Activated naive CD4-positive, alpha-beta T cell treated with anti-CD3 and anti-CD28 coated beads for 36 hours (primary cell): ENCODE measurements around the gene ATP5MG. TPM values are rescaled to one million over a fixed set of nuclear protein-coding genes. Genes with fewer than 3 reads are reported as not detected.
A peak's percentile ranks its signal among the peaks of the same experiment; 100 is the strongest.

Experiments
- CTCF ChIA-PET: fragments of 350-600 bp; sonication (Branson Sonifier 250); formaldehyde crosslinking; loops from one replicate; lab custom pipeline; 2021; ENCODE audit warnings: antibody characterized with exemption; lab: Charles Lee
- DNase-seq: peaks from one replicate; pipeline ENCODE4 v3.0.0-alpha.2; 2020
- H3K27ac Mint-ChIP-seq: one replicate; pipeline ENCODE4 v1.8.0; 2021; ENCODE audit warnings: mild to moderate bottlenecking, mixed read lengths
- H3K27me3 Mint-ChIP-seq: one replicate; pipeline ENCODE4 v1.8.0; 2021; ENCODE audit warnings: low read depth, mixed read lengths
- H3K36me3 Mint-ChIP-seq: one replicate; pipeline ENCODE4 v1.8.0; 2021; ENCODE audit warnings: low read depth, mixed read lengths
- H3K4me1 Mint-ChIP-seq: one replicate; pipeline ENCODE4 v1.8.0; 2021; ENCODE audit warnings: low read depth, mixed read lengths
- H3K4me3 Mint-ChIP-seq: one replicate; pipeline ENCODE4 v1.8.0; 2021; ENCODE audit warnings: mild to moderate bottlenecking, moderate library complexity, mixed read lengths
- H3K9me3 Mint-ChIP-seq: one replicate; pipeline ENCODE4 v1.8.0; 2021; ENCODE audit warnings: mixed read lengths
- intact Hi-C: fragments of 100-400 bp; cut with micrococcal nuclease; formaldehyde crosslinking; loops from one replicate; pipeline ENCODE4 v1.15.1; 2023
- total RNA-seq, 2 experiments: library from RNA; stranded (reverse); gene quantifications; one replicate each; pipeline ENCODE4 v1.2.3, GENCODE V29; 2021

The ATP5MG gene
- total RNA-seq, 2 experiments from 2014 or later, result 279 to 284 TPM

DNA sequence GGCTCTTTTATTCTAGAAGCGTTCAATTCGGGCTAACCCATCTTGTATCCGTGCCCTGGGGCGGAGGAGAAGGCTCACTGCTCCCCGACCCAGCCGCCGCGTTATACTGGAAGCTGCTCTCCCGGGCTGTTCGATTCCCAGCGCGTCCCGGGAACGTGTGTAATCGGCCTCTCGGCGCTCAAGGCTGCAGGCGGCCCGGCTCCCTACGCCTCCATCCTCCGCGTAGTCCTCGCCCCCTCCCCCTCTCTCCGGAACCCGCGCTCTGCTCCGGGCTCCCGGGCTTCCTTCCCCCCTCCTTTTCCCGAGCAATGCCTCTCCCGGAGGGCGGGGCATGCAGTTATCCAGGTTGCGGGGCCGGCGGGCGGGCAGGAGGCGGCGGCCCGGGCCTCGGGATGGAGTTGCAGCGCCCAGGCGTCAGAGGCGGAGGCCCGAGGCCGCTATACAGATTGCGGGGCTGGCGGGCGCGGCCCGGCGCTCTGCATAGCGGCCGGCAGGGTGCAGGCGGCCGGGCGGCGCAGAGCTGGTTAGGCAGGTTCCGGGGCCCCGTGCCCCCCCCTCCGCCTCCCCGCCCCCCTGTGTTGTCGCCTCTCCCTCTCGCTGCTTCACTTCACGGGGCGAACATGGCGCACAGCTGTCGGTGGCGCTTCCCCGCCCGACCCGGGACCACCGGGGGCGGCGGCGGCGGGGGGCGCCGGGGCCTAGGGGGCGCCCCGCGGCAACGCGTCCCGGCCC lies 34.7 kb downstream of the ATP5MG start, which contains the start of gene KMT2A:
Gene KMT2A, plus strand, starts transcription at position 600 of the 732 bp plus-strand sequence. Its CDS starts 21 bp downstream, at position 621.
- H3K4me1 Mint-ChIP-seq, result peaks cover 28% of the 10 kb centered on the region
- H3K27ac Mint-ChIP-seq, result peak within 1 kb of the TSS; percentile 98
- peaks cover 13% of the 10 kb centered on the region for H3K36me3 Mint-ChIP-seq
- peak within 1 kb of the TSS; percentile 90 for H3K4me3 Mint-ChIP-seq
- CTCF ChIA-PET, result interaction anchor here (0.5 to 2.2 kb wide), 7 partner anchors 22 to 238 kb away, joined by 3 to 9 read pairs (median 4); no protein-coding TSS in a partner anchor
- H3K9me3 Mint-ChIP-seq, result no peaks in the 10 kb centered on the region
- intact Hi-C loops, result loop anchor here (1.0 to 10.0 kb wide), 9 partner anchors 35 to 621 kb away; partner anchors contain the start of genes ATP5MG, BCL9L and UBE4A
- no peaks in the 10 kb centered on the region for H3K27me3 Mint-ChIP-seq
- peak; percentile 95 for DNase-seq

DNA sequence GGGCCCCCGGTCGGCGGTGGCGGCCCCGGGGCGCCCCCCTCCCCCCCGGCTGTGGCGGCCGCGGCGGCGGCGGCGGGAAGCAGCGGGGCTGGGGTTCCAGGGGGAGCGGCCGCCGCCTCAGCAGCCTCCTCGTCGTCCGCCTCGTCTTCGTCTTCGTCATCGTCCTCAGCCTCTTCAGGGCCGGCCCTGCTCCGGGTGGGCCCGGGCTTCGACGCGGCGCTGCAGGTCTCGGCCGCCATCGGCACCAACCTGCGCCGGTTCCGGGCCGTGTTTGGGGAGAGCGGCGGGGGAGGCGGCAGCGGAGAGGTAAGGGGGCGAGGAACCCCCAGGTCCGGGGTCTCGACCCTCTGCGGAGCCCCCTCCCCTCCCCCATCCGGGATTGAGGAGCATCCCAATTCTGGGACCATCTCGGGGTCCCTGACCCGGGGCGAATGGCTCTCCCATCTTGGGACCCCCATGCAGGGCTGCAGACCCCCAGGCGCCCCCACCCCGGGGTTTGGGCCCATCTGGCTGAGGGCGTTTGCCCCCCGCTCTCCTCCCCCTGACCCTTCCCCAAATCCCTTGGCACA lies 35.3 kb downstream of the ATP5MG start:
- no peaks in the 10 kb centered on the region for H3K27me3 Mint-ChIP-seq
- intact Hi-C loops, result loop anchor here (1.0 to 10.0 kb wide), 11 partner anchors 35 to 622 kb away; partner anchors contain the start of genes ATP5MG, BCL9L, CD3D and UBE4A
- CTCF ChIA-PET, result no interaction called here
- peak overlapping the region; percentile 88 for H3K4me3 Mint-ChIP-seq
- no peaks in the 10 kb centered on the region for H3K9me3 Mint-ChIP-seq
- H3K27ac Mint-ChIP-seq, result peak overlapping the region; percentile 98
- H3K36me3 Mint-ChIP-seq, result peaks cover 14% of the 10 kb centered on the region
- H3K4me1 Mint-ChIP-seq, result peaks cover 35% of the 10 kb centered on the region
- DNase-seq, result peak; percentile 55

DNA sequence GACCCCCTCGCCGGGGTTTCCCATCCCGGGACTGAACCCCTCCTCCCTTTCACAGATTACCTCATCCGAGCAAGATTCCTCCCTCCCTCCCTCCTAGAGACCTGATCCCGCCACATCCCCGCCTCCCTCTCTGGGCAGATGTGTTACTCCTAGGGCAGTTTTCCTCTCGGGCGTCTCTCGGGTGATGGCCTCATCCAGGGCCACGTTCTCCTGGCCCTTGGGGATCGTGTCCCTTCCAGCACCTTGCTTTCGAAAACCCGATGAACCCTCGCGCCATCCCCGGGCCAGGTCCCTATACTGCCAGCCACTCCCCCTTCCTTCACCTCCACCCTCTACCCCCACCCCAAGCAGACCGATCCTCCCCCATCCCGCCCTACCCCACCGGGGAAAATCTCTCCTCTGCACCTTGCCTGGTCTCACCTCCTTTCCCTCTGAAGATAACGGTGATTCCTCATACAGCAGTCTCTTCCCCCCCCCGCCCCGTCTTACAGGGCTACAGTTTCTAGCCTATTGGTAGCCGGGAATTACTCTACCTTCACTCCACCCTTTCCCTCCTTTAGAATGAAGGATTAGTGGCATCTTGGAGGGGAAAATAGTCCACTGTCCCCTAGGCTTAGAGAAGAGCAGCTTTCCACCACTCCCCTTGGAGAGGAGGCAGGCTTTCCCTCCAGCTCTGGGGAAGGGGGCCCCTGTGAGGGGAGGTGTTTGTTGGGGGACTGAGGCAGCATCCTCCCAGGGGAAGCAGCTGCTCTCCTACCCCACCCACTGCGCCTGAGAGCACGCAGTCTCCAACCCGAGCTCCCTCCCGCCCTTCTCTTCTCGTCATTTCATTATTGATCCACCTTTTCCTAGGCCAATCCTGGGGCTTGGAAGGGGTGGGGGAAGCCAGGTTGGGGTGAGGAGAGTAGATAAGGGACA lies 36.1 kb downstream of the ATP5MG start:
- DNase-seq, result peak; percentile 74
- intact Hi-C loops, result loop anchor here (1.0 to 10.0 kb wide), 11 partner anchors 25 to 623 kb away; partner anchors contain the start of genes BCL9L, CD3D and CD3E
- H3K9me3 Mint-ChIP-seq, result no peaks in the 10 kb centered on the region
- H3K27me3 Mint-ChIP-seq, result no peaks in the 10 kb centered on the region
- CTCF ChIA-PET, result no interaction called here
- peaks cover 14% of the 10 kb centered on the region for H3K36me3 Mint-ChIP-seq
- peak overlapping the region; percentile 98 for H3K27ac Mint-ChIP-seq
- peak overlapping the region; percentile 88 for H3K4me3 Mint-ChIP-seq
- H3K4me1 Mint-ChIP-seq, result peaks cover 42% of the 10 kb centered on the region

DNA sequence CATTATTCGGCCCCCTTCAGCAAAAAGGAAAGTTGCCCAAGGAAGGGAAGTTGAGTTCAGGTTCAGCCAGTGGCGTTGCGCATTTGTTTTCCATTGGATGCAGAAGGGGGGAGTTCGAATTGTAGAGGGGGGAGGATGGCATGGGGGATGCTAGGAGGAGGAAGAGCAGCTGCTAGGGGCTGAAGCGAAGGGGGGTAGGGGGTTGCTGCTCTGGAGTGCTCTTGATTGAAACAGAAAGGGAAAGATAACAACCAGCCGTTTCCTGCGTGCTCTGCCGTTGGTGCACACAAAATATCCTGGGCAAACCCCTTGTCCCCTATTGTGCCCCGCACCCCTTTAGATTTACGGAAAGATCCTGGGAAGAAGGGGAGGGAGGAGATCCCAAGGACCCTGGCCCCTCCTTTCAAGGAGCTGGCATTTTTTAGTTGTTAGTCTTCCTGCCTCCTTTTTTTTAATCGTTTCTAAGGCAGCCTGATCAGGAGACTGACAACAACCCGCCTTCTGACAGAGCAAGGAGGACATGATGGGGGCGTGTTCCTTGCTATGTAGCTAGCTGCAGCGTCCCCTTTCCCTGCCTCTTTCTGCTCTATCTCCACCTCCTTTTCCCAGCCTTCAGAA lies 37.0 kb downstream of the ATP5MG start:
- H3K27ac Mint-ChIP-seq, result peak overlapping the region; percentile 98
- peaks cover 14% of the 10 kb centered on the region for H3K36me3 Mint-ChIP-seq
- CTCF ChIA-PET, result interaction anchor here (0.7 to 1.6 kb wide), 2 partner anchors 10 to 97 kb away, joined by 5 to 6 read pairs; no protein-coding TSS in a partner anchor
- DNase-seq, result peak; percentile 71
- H3K27me3 Mint-ChIP-seq, result no peaks in the 10 kb centered on the region
- intact Hi-C loops, result loop anchor here (1.0 to 10.0 kb wide), 7 partner anchors 24 to 489 kb away; partner anchors contain the start of genes BCL9L and CD3E
- H3K9me3 Mint-ChIP-seq, result no peaks in the 10 kb centered on the region
- H3K4me1 Mint-ChIP-seq, result peaks cover 52% of the 10 kb centered on the region
- peak overlapping the region; percentile 88 for H3K4me3 Mint-ChIP-seq

DNA sequence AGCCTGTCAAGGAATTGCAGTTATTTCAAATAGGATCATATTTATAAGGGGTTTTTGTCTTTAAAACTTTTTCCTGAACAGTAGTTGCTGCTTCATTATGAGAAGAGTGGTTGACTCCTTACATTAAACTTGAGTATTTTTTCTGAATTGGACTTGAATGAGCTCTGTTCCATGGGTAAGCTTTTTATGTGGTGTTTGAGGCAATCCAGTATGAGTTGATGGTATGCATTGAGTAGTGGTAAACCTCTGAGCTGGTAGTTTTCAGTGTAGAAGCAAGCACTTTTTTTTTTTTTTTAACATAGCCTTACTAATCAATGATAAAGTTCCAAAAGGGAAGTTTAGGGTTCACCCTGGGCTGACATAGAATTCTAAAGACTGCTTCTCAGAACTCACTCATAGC lies 38.2 kb downstream of the ATP5MG start:
- H3K27me3 Mint-ChIP-seq, result no peaks in the 10 kb centered on the region
- H3K36me3 Mint-ChIP-seq, result peaks cover 16% of the 10 kb centered on the region
- H3K4me1 Mint-ChIP-seq, result peaks cover 60% of the 10 kb centered on the region
- no peaks in the 10 kb centered on the region for H3K9me3 Mint-ChIP-seq
- no peak for DNase-seq
- CTCF ChIA-PET, result interaction anchor here (0.5 to 1.6 kb wide), 3 partner anchors 9 to 47 kb away, joined by 3 to 6 read pairs (median 4); no protein-coding TSS in a partner anchor
- peak overlapping the region; percentile 88 for H3K4me3 Mint-ChIP-seq
- intact Hi-C loops, result loop anchor here (1.0 to 10.0 kb wide), 8 partner anchors 9 to 488 kb away; partner anchors contain the start of genes BCL9L, CD3E and IL10RA
- peak overlapping the region; percentile 98 for H3K27ac Mint-ChIP-seq

DNA sequence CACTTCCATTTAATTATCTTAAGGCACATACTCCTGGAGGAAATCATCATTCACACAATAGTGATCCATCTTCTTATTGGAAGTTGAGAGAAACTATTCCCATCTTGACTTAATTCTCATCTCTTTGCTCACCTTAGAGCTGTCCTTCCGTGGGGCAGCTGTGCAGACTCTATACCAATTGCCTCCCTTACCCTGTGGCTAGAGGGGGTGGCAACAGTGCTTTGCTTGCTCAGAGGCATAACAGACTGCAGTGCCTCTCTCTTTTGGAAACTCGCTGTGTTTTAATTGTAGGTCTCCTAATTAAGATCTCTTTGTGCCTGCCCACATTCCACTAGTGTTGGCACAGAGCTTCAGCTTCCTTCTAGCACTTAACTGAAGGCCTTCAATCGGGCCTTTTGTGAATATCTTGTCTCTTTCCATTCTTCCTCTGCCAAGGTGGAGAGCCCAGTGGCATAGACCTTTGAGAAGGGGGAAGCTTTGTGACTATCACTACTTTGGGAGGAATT lies 40.4 kb downstream of the ATP5MG start:
- Mint-ChIP-seq H3K27me3 (no peaks in the 10 kb centered on the region), H3K27ac (no peak overlapping the region), H3K9me3 (no peaks in the 10 kb centered on the region), H3K36me3 (peaks cover 23% of the 10 kb centered on the region), H3K4me3 (no peak overlapping the region), H3K4me1 (peaks cover 79% of the 10 kb centered on the region)
- no peak for DNase-seq
- CTCF ChIA-PET, result interaction anchor here (1.2 kb wide), 1 partner anchor 18 kb away, joined by 3 read pairs; no protein-coding TSS in a partner anchor
- intact Hi-C loops, result loop anchor here (5.0 kb wide), 1 partner anchor 455 kb away; the partner anchor contains the start of gene IL10RA

DNA sequence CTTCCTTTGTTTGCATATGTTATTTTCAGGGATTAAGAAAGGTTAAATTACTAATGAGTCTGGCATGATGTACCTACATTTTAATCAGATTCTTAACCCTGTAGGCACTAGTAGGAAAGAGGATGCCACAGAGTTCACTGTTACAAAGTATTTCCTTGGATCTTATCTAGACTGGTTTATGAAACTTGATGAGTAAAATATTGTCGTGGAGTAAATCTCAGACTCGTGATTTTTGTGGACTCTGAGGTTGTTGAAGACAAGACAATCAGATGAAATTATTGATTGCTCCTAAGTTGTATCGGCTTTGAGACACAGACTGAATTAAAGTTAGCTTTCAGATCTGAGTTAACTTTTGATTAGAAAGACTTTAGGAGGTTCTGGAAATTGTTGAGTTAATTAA lies 40.9 kb downstream of the ATP5MG start:
- Mint-ChIP-seq H3K9me3 (no peaks in the 10 kb centered on the region), H3K4me1 (peaks cover 84% of the 10 kb centered on the region), H3K27me3 (no peaks in the 10 kb centered on the region), H3K4me3 (no peak overlapping the region), H3K36me3 (peaks cover 23% of the 10 kb centered on the region), H3K27ac (no peak overlapping the region)
- intact Hi-C loops, result loop anchor here (5.0 kb wide), 1 partner anchor 455 kb away; the partner anchor contains the start of gene IL10RA
- DNase-seq, result no peak
- CTCF ChIA-PET, result interaction anchor here (0.5 to 1.2 kb wide), 2 partner anchors 18 to 67 kb away, joined by 3 read pairs; no protein-coding TSS in a partner anchor

DNA sequence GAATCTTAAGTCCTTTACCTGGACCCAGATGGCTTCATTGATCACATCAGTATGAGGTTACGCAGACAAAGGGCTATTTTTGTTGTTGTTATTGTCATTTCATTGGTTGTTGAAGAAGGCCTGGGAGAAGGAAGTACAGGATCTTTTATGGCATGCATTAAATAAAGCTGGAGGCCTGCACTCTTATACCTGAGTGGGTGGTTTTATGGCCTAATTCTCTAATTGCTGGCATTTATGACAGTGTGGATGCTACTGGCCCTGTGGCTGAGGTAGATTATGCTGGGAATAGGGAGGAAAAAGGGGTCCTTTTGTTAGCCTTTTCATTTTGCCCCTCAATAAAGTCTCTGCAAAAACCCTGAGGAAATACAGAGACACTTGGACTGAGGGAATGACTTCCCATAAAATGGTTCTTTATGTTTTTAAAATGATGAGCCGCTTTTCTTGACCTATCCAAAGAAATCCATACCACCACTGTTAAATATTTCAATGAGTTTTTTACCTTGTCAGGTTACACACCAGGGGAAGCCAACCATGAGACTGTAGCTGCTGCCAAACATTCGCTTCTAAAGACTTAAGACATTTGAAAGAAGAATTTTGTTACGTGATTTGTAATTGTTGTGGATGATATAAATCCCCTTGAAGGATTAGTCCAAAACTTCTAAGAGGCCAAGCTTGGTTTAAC lies 41.6 kb downstream of the ATP5MG start:
- intact Hi-C loops, result loop anchor here (1.0 to 5.0 kb wide), 3 partner anchors 9 to 456 kb away; partner anchors contain the start of gene IL10RA
- peak overlapping the region; percentile 25 for H3K27ac Mint-ChIP-seq
- H3K27me3 Mint-ChIP-seq, result no peaks in the 10 kb centered on the region
- peak overlapping the region; percentile 27 for H3K4me3 Mint-ChIP-seq
- DNase-seq, result no peak
- CTCF ChIA-PET, result interaction anchor here (0.5 kb wide), 1 partner anchor 68 kb away, joined by 3 read pairs; no protein-coding TSS in a partner anchor
- H3K9me3 Mint-ChIP-seq, result no peaks in the 10 kb centered on the region
- H3K36me3 Mint-ChIP-seq, result peaks cover 25% of the 10 kb centered on the region
- H3K4me1 Mint-ChIP-seq, result peaks cover 90% of the 10 kb centered on the region

DNA sequence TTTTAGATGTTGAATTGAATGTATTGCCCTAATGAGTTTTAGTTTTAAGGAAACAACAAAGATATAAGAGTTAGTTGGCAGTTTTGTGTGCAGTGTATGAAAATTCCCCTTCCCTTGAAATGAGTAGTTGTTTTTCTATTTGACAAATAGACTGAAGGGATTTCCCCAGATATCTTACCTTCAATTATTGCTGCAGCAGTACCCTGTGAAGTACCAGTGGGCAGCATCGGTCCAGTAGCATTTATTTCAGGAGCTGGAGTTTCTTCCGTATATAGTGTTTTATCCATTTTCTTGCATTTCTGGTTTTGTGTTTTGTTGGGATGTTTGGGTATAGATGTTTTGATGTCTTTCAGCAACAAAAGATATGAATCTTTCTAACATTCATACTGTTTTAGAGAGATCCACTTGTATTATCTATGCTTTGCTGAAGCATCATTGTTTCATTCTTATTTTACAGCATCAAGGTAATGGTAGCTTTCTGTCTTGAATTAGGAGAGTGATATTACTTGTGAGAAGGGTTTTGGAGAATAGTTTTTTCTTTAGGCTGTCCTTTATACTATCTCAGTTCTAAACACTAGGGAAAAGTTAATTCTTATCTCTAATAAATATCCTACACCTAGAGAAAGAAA lies 42.3 kb downstream of the ATP5MG start:
- no peaks in the 10 kb centered on the region for H3K9me3 Mint-ChIP-seq
- peak overlapping the region; percentile 18 for H3K27ac Mint-ChIP-seq
- peak; percentile 19 for DNase-seq
- no peaks in the 10 kb centered on the region for H3K27me3 Mint-ChIP-seq
- H3K36me3 Mint-ChIP-seq, result peaks cover 25% of the 10 kb centered on the region
- intact Hi-C loops, result loop anchor here (1.0 to 5.0 kb wide), 3 partner anchors 9 to 456 kb away; partner anchors contain the start of gene IL10RA
- H3K4me3 Mint-ChIP-seq, result no peak overlapping the region
- H3K4me1 Mint-ChIP-seq, result peaks cover 95% of the 10 kb centered on the region
- CTCF ChIA-PET, result interaction anchor here (1.2 kb wide), 1 partner anchor 45 kb away, joined by 4 read pairs; no protein-coding TSS in a partner anchor

DNA sequence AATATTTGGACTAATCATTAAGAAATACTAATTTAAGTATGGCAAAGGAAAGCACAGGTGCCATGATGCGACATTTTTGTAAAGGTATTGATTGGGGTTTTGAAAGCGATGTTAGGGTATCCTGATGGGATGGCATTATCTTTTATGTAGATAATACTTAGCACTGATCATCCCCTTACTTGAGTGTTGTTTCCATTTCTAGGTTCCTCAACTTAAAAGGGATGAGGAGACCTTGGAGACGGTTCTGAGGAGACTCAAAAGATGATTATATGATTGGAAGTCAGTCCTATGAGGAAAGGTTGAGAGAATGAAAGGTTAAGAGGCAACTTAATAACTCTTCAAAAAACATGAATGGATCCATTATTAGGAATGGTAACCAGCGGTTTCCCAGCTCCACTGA lies 46.0 kb downstream of the ATP5MG start:
- DNase-seq, result no peak
- no peaks in the 10 kb centered on the region for H3K27me3 Mint-ChIP-seq
- peaks cover 25% of the 10 kb centered on the region for H3K36me3 Mint-ChIP-seq
- peaks cover 75% of the 10 kb centered on the region for H3K4me1 Mint-ChIP-seq
- H3K4me3 Mint-ChIP-seq, result no peak overlapping the region
- CTCF ChIA-PET, result interaction anchor here (0.6 to 1.7 kb wide), 5 partner anchors 8 to 159 kb away, joined by 3 to 6 read pairs (median 5); no protein-coding TSS in a partner anchor
- intact Hi-C loops, result no loop called here
- H3K9me3 Mint-ChIP-seq, result no peaks in the 10 kb centered on the region
- H3K27ac Mint-ChIP-seq, result no peak overlapping the region
